ENCODE data around the gene MAN1C1. TPM values are rescaled to one million over a fixed set of nuclear protein-coding genes. Genes with fewer than 3 reads are reported as not detected.

The MAN1C1 gene
- total and polyA plus RNA-seq, 4 donors = 2.8 to 32.2 (median 14.5) TPM

- Histone ChIP-seq H3K4me1 (ENCODE audit: control insufficient read depth in 1 of 2, insufficient read depth in 2 of 2, low read length in 2 of 2) (no peaks in the 10 kb centered on the region), H3K27ac (ENCODE audit: low read depth in 1 of 2, low read length in 2 of 2) (peak overlapping the region in 1 of 2 donors; percentile 23), H3K4me3 (ENCODE audit: low read length in 2 of 2) (no peak overlapping the region), H3K36me3 (ENCODE audit: control insufficient read depth in 1 of 2, insufficient read depth in 2 of 2, low read length in 1 of 2) (peaks cover 0 to 4% of the 10 kb centered on the region in 2 donors), H3K9me3 (ENCODE audit: control insufficient read depth, low read length) (no peaks in the 10 kb centered on the region), H3K27me3 (ENCODE audit: control insufficient read depth in 1 of 2, insufficient read depth in 2 of 2, low read length in 1 of 2) (no peaks in the 10 kb centered on the region)
- no peak for DNase-seq
- peak; percentile 23 for ATAC-seq (ENCODE audit: low FRiP score)
- WGBS, 2 donors = 10 to 13% methylated on average over 5 of the region's 5 CpGs
- intact Hi-C loops (cut with DNase I) = loop anchor here (5.0 kb wide), 1 partner anchor 176 kb away; the partner anchor contains the start of gene PAFAH2 (in 2 of the 2)
These were observed 205.1 kb downstream of the MAN1C1 start for GRCh38 chr1:25821630-25822091.

- Histone ChIP-seq H3K9me3 (ENCODE audit: control insufficient read depth, low read length) (no peaks in the 10 kb centered on the region), H3K27me3 (ENCODE audit: control insufficient read depth in 1 of 2, insufficient read depth in 2 of 2, low read length in 1 of 2) (no peaks in the 10 kb centered on the region), H3K4me1 (ENCODE audit: control insufficient read depth in 1 of 2, insufficient read depth in 2 of 2, low read length in 2 of 2) (no peaks in the 10 kb centered on the region), H3K36me3 (ENCODE audit: control insufficient read depth in 1 of 2, insufficient read depth in 2 of 2, low read length in 1 of 2) (peaks cover 8 to 21% of the 10 kb centered on the region in 2 donors), H3K27ac (ENCODE audit: low read depth in 1 of 2, low read length in 2 of 2) (no peak overlapping the region), H3K4me3 (ENCODE audit: low read length in 2 of 2) (no peak overlapping the region)
- DNase-seq = no peak
- intact Hi-C loops (cut with DNase I) = no loop called here
- WGBS, 2 donors = 93 to 96% methylated on average over 2 of the region's 2 CpGs
- no peak for ATAC-seq (ENCODE audit: low FRiP score)
These were observed 209.0 kb downstream of the MAN1C1 start for GRCh38 chr1:25825605-25826004.

- peaks cover 8 to 23% of the 10 kb centered on the region in 2 donors for H3K36me3 ChIP-seq (ENCODE audit: control insufficient read depth in 1 of 2, insufficient read depth in 2 of 2, low read length in 1 of 2)
- intact Hi-C loops (cut with DNase I) = no loop called here
- 93 to 95% methylated on average over 10 of the region's 10 CpGs for WGBS, 2 donors
These were observed 210.0 kb downstream of the MAN1C1 start for GRCh38 chr1:25826571-25826970.

GRCh38 chr1:25828491-25828890 is 211.9 kb downstream of the MAN1C1 start:
- WGBS, 2 donors = 59 to 62% methylated on average over 3 of the region's 3 CpGs
- peaks cover 17 to 32% of the 10 kb centered on the region in 2 donors for H3K36me3 ChIP-seq (ENCODE audit: control insufficient read depth in 1 of 2, insufficient read depth in 2 of 2, low read length in 1 of 2)
- no peaks in the 10 kb centered on the region for H3K27me3 ChIP-seq (ENCODE audit: control insufficient read depth in 1 of 2, insufficient read depth in 2 of 2, low read length in 1 of 2)

More at GRCh38 chr1:25826571-25826970, 210.0 kb downstream of the MAN1C1 start:
- Histone ChIP-seq H3K27me3 (ENCODE audit: control insufficient read depth in 1 of 2, insufficient read depth in 2 of 2, low read length in 1 of 2) (no peaks in the 10 kb centered on the region), H3K4me1 (ENCODE audit: control insufficient read depth in 1 of 2, insufficient read depth in 2 of 2, low read length in 2 of 2) (no peaks in the 10 kb centered on the region), H3K4me3 (ENCODE audit: low read length in 2 of 2) (no peak overlapping the region), H3K9me3 (ENCODE audit: control insufficient read depth, low read length) (no peaks in the 10 kb centered on the region), H3K27ac (ENCODE audit: low read depth in 1 of 2, low read length in 2 of 2) (no peak overlapping the region)
- no peak for DNase-seq
- no peak for ATAC-seq (ENCODE audit: low FRiP score)

GRCh38 chr1:25829046-25829445 is 212.5 kb downstream of the MAN1C1 start:
- no peak for ATAC-seq (ENCODE audit: low FRiP score)
- H3K36me3 ChIP-seq (ENCODE audit: control insufficient read depth in 1 of 2, insufficient read depth in 2 of 2, low read length in 1 of 2) = peaks cover 17 to 32% of the 10 kb centered on the region in 2 donors

More at GRCh38 chr1:25828491-25828890, 211.9 kb downstream of the MAN1C1 start:
- no peaks in the 10 kb centered on the region for H3K9me3 ChIP-seq (ENCODE audit: control insufficient read depth, low read length)
- H3K4me1 ChIP-seq (ENCODE audit: control insufficient read depth in 1 of 2, insufficient read depth in 2 of 2, low read length in 2 of 2) = no peaks in the 10 kb centered on the region
- DNase-seq = no peak
- H3K27ac ChIP-seq (ENCODE audit: low read depth in 1 of 2, low read length in 2 of 2) = no peak overlapping the region
- H3K4me3 ChIP-seq (ENCODE audit: low read length in 2 of 2) = no peak overlapping the region
- ATAC-seq (ENCODE audit: low FRiP score) = no peak
- intact Hi-C loops (cut with DNase I) = no loop called here

GRCh38 chr1:25831569-25832196 is 215.1 kb downstream of the MAN1C1 start:
- ATAC-seq (ENCODE audit: low FRiP score) = no peak
- no peak overlapping the region for H3K27ac ChIP-seq (ENCODE audit: low read depth in 1 of 2, low read length in 2 of 2)
- WGBS, 2 donors = 72 to 74% methylated on average over 5 of the region's 5 CpGs
- no peak overlapping the region for H3K4me3 ChIP-seq (ENCODE audit: low read length in 2 of 2)
- H3K9me3 ChIP-seq (ENCODE audit: control insufficient read depth, low read length) = no peaks in the 10 kb centered on the region
- no peak for DNase-seq
- no peaks in the 10 kb centered on the region for H3K4me1 ChIP-seq (ENCODE audit: control insufficient read depth in 1 of 2, insufficient read depth in 2 of 2, low read length in 2 of 2)
- H3K36me3 ChIP-seq (ENCODE audit: control insufficient read depth in 1 of 2, insufficient read depth in 2 of 2, low read length in 1 of 2) = peaks cover 17 to 27% of the 10 kb centered on the region in 2 donors
- intact Hi-C loops (cut with DNase I) = no loop called here
- H3K27me3 ChIP-seq (ENCODE audit: control insufficient read depth in 1 of 2, insufficient read depth in 2 of 2, low read length in 1 of 2) = no peaks in the 10 kb centered on the region

More at GRCh38 chr1:25829046-25829445, 212.5 kb downstream of the MAN1C1 start:
- DNase-seq = no peak
- H3K4me3 ChIP-seq (ENCODE audit: low read length in 2 of 2) = no peak overlapping the region
- no peaks in the 10 kb centered on the region for H3K27me3 ChIP-seq (ENCODE audit: control insufficient read depth in 1 of 2, insufficient read depth in 2 of 2, low read length in 1 of 2)
- H3K27ac ChIP-seq (ENCODE audit: low read depth in 1 of 2, low read length in 2 of 2) = no peak overlapping the region
- intact Hi-C loops (cut with DNase I) = no loop called here
- WGBS, 2 donors = 83 to 89% methylated on average over 1 of the region's 1 CpG
- no peaks in the 10 kb centered on the region for H3K4me1 ChIP-seq (ENCODE audit: control insufficient read depth in 1 of 2, insufficient read depth in 2 of 2, low read length in 2 of 2)
- H3K9me3 ChIP-seq (ENCODE audit: control insufficient read depth, low read length) = no peaks in the 10 kb centered on the region

GRCh38 chr1:25832336-25833037 is 215.9 kb downstream of the MAN1C1 start:
- Histone ChIP-seq H3K27me3 (ENCODE audit: control insufficient read depth in 1 of 2, insufficient read depth in 2 of 2, low read length in 1 of 2) (no peaks in the 10 kb centered on the region), H3K36me3 (ENCODE audit: control insufficient read depth in 1 of 2, insufficient read depth in 2 of 2, low read length in 1 of 2) (peaks cover 17 to 26% of the 10 kb centered on the region in 2 donors), H3K4me3 (ENCODE audit: low read length in 2 of 2) (no peak overlapping the region), H3K4me1 (ENCODE audit: control insufficient read depth in 1 of 2, insufficient read depth in 2 of 2, low read length in 2 of 2) (no peaks in the 10 kb centered on the region), H3K9me3 (ENCODE audit: control insufficient read depth, low read length) (no peaks in the 10 kb centered on the region), H3K27ac (ENCODE audit: low read depth in 1 of 2, low read length in 2 of 2) (no peak overlapping the region)
- no peak for DNase-seq
- intact Hi-C loops (cut with DNase I) = no loop called here
- no peak for ATAC-seq (ENCODE audit: low FRiP score)
- 82 to 83% methylated on average over 6 of the region's 6 CpGs for whole genome bisulfite sequencing, 2 donors

GRCh38 chr1:25833158-25833557 is 216.6 kb downstream of the MAN1C1 start:
- Histone ChIP-seq H3K27me3 (ENCODE audit: control insufficient read depth in 1 of 2, insufficient read depth in 2 of 2, low read length in 1 of 2) (no peaks in the 10 kb centered on the region), H3K4me3 (ENCODE audit: low read length in 2 of 2) (no peak overlapping the region), H3K4me1 (ENCODE audit: control insufficient read depth in 1 of 2, insufficient read depth in 2 of 2, low read length in 2 of 2) (no peaks in the 10 kb centered on the region), H3K36me3 (ENCODE audit: control insufficient read depth in 1 of 2, insufficient read depth in 2 of 2, low read length in 1 of 2) (peaks cover 17 to 25% of the 10 kb centered on the region in 2 donors), H3K27ac (ENCODE audit: low read depth in 1 of 2, low read length in 2 of 2) (no peak overlapping the region), H3K9me3 (ENCODE audit: control insufficient read depth, low read length) (no peaks in the 10 kb centered on the region)
- ATAC-seq (ENCODE audit: low FRiP score) (no peak), DNase-seq (no peak)
- intact Hi-C loops (cut with DNase I) = no loop called here
- WGBS, 2 donors = 96% methylated on average over 5 of the region's 5 CpGs

All from aorta (tissue), 5 donors.